ENCODE measurements around the gene ABCB6.
"Not testable (repeated sequence)": the region's sequence is repeated elsewhere in the genome, so short reads cannot be mapped to it uniquely, and the experiment has no call there.

ABCB6 gene

GRCh38 chr2:219213026-219213415 lies 5.7 kb downstream of the ABCB6 start:
- DNase-seq: no peak

DNA sequence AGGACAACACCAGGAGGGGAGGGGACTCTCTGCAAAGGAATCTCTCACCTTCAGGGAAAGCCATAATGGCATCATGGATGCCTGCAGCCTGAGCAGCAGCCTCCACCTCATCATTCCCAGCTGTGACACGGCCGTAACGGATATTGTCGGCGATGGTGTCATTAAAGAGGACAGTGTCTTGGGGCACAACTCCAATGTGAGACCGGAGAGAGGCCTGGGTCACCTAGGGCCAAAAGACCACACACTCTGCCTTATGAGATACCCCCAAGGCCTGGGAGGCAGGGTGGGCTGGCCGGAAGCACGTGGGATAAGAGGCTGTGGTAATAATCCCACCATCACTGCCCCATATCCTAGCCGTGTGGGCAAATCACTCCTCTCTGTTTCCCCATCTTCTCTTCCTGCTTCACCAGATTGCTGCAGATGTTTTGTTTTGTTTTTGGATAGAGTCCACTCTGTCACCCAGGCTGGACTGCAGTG lies 7.8 kb downstream of the ABCB6 start:
- DNase-seq: no peak

DNA sequence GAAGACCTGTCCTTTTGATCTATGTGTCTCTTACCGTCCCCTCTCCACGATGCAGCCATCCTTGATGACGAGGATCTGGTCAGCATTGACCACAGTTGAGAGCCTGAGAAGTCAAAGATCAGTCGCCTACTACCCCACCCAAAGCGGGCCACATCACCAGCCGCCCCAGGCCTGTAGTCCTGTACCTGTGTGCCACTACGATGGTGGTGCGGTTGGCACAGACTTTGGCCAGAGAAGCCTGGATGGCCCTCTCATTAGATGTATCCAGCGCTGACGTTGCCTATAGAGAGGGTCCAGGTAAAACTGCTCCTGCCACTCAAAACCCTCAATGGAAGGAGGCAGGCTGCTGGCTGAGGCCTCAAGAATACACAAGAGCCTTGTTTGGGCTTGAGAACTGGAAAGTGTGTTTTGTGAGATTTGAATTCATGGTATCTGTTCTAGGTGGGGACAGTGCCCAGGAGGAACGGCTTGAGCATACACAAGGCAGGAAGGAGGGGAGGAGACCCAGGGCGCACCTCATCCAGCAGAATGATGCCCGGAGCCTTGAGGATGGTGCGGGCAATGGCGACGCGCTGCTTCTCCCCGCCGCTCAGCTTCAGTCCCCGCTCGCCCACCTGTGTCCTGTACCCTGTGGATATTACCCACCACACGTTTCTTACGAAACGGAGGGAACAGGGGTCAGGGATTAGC lies 8.4 kb downstream of the ABCB6 start:
- no peak for DNase-seq

- DNase-seq: no peak
Observed at GRCh38 chr2:219209236-219210195, 9.2 kb downstream of the ABCB6 start.

DNA sequence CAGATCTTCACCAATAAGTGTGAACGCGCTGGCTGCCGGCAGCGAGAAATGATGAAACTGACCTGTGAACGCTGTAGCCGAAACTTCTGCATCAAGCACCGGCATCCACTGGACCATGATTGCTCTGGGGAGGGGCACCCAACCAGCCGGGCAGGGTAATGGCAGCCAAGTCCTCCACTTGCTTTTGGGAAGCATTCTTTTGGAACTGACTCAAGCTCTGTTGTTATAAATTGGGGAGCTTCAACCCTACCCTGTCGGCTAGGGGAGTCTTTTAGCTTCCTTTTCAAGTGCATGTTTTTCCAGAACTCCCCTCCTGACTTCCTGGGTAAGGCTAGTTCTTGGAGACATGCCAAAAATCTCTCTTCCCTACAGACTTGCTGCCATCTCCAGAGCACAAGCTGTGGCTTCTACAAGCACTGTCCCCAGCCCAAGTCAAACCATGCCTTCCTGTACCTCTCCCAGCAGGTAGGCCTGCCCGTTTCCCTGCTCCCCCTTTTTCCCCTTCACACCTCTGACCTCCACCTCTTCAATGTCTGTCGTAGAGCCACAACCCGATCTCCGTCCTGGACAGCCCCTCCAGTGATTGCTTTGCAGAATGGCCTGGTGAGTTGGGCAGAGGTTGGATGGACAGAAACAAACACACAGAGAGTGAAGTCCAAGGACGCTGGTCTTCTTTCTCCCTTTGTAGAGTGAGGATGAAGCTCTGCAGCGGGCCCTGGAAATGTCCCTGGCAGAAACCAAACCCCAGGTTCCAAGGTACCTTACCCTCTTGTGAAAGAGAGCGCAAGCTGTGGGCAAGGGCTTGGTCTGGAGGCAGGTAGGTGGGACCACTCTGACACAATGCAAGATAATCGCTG lies 10.6 kb downstream of the ABCB6 start:
- no peak for DNase-seq

DNA sequence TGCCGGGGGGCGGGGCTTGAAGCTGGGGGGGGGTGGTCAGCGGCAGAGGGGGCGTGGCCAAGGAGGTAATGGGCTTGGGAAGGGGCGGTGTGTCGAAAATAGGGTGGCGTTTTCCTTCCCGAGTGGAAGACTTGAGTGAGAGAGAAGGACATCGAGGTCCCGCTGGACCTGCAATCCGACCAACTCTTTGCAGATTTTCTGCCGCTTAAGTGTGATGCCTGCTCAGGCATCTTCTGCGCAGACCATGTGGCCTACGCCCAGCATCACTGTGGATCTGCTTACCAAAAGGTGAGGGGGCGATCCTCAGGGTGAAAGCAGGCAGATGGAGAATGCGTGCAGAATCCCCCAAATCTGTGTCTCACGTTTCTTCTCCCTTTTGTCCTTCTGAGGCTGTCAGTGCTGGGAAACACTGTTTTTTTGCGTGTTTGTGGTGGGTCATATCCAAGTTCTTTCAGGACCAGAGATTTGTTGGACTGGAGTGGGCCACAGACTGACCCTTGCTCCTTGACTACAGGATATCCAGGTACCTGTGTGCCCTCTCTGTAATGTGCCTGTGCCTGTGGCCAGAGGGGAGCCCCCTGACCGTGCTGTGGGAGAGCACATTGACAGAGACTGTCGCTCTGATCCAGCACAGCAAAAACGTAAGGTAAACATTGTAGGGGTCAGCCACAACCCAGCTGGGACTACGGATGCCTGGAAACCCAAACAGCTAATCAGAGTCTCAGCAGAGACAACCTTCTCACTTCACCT lies 11.4 kb downstream of the ABCB6 start:
- DNase-seq: no peak

- DNase-seq: peak; percentile 92
Observed at GRCh38 chr2:219206328-219207133, 12.2 kb downstream of the ABCB6 start, which contains the start of gene ZFAND2B. ZFAND2B (plus strand) TSS chr2:219206782; CDS start chr2:219206988, 206 bp downstream.

DNA sequence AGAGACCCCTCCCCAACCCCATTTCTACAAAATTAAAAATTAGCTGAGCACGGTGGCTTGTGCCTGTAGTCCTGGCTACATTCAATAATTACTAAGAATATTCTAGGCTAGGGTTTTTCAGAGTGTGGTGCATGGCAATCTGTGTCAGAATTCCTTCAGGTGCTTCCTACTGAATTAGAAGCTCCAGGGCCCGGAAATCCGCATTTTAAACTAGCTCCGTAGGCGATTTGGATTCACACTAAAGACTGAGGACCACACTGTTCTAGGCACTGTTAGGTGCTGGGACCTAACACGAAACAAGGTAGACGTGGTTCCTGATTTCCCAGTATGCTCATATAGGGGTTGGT lies 12.8 kb downstream of the ABCB6 start:
- no peak for DNase-seq

DNA sequence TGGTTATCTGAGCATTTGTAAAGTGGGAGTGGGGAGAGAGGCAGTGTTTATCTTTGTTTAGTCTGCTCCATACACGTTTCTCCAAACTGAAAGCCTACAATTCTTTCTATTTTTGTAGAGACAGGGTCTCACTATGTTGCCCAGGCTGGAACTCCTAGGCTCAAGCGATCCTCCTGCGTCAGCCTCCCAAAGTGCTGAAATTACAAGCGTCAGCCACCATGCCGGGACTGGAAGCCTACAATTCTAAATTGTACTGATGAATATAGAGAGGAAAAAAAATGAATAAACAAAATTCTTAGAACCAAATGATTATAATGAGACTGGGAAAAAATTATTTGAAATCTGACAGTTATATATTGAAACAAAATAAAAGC lies 13.6 kb downstream of the ABCB6 start:
- DNase-seq: no peak

- no peak for DNase-seq
Observed at GRCh38 chr2:219204425-219205164, 14.2 kb downstream of the ABCB6 start.

GRCh38 chr2:219201331-219201730 lies 17.4 kb downstream of the ABCB6 start:
- DNase-seq: not testable (repeated sequence)

- DNase-seq: not testable (repeated sequence)
Observed at GRCh38 chr2:219200502-219201326, 18.0 kb downstream of the ABCB6 start.

GRCh38 chr2:219199470-219200211 lies 19.1 kb downstream of the ABCB6 start:
- DNase-seq: no peak

DNA sequence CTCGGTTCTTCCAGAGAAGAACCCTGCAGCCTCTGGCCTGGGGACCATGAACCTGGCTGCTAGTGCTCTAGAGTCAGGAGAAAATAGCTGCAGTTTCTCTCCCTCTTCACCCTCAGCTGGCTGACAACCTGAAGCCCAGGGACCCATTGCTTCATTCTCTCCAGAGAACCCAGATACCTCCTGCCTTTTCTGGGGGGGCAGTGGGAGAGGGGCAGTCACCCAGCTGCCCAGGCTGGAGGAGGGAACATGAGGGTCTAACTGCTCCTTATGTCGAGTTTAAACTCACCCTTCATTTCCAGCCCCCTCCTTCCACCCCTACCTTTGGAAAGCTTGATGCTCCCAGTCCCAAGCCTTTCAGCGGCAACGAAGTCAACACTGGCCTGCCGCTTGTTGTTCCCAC lies 19.8 kb downstream of the ABCB6 start:
- no peak for DNase-seq

- DNase-seq: no peak
Observed at GRCh38 chr2:219197388-219197787, 21.4 kb downstream of the ABCB6 start.

DNA sequence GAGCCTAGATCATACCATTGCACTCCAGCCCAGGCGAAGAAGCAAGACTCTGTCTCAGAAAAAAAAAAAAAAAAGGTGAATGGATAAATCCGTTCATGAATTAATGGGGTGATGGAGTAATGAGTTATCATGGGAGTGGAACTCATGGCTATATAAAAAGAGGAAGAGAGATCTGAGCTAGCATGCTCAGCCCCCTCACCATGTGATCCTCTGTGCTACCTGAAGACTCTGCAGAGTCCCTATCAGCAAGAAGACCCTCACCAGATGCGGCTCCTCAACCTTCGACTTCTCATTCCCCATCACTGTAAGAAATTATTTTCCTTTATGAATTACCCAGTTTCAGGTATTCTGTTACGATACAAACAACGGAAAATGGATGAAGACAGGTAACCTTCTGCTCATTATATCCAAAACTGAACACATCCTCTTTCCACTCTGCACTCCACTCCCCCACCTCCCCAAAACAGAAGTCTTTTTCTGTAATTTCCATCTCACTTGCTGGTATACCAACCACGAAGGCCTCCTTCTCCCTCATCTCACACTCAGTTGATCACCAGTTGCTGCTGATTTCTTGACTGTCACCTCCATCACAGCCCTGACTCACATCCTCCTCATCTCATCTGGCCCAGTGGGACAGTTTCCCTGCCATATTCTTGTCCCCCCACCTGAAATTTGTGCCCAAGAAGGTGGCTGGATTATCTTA lies 31.9 kb downstream of the ABCB6 start:
- no peak for DNase-seq

DNA sequence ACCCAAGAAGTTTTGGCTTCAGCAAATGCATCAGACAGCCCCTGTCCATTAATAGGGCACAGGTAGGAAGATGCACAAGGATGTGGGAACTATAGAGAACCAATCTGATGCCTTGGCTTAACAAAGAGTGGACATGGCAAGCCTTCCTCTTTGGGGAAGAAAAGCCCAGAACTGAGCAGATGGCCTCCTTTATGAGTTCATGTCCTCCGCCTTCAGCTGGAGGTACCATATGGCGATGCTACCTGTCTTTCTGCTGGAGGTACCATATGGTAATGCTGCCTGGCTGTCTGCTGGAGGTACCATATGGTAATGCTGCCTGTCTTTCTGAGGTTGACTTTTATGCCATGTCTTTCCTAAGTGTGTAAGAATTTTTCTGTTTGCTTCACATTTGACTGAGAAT lies 34.6 kb downstream of the ABCB6 start:
- DNase-seq: no peak

DNA sequence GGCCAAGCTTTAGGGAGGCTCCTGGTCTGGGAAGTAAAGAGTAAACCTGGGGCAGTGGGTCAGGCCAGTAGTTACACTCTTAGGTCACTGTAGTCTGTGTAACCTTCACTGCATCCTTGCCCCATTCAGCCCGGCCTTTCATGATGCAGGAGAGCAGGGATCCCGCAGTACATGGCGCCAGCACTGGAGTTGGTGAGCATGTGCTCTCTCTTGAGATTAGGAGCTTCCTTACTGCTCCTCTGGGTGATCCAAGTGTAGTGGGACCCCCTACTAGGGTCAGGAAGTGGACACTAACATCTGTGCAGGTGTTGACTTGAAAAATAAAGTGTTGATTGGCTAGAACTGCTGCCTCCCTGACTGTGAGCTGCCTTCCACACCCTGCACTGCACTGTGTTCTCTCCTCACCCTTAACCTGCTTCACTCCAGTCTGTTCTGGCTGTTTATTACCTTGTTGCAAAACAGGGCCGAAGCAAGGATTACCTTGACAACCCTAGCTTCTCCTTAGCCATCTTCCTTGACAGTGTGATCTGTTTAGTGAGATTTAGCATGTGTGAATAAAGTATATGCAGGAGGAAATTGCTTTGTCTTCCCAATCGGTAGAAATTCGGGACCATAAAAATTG lies 35.5 kb downstream of the ABCB6 start:
- no peak for DNase-seq
